Liver (tissue), 3 donors: ENCODE data around the gene DIP2B.

Source experiments
- CTCF ChIP-seq: fragments of 150-350 bp; IDR thresholded peaks from 2 replicates; pipeline ENCODE4 v1.5.1; 2017; ENCODE audit warnings: improper control_type of control experiment, low read depth, low read length; ENCODE audit not compliant: missing input control
- FOXA1 ChIP-seq: IDR thresholded peaks from 2 replicates; pipeline ENCODE4 v1.6.1; 2016; ENCODE audit warnings: antibody characterized with exemption
- FOXA2 ChIP-seq: IDR thresholded peaks from 2 replicates; pipeline ENCODE4 v1.6.1; 2016; ENCODE audit warnings: antibody characterized with exemption
- GABPA ChIP-seq, 2 donors: IDR thresholded peaks in 1 of 2; conservative IDR thresholded peaks in 1 of 2; 2 replicates each; pipeline ENCODE4 v1.6.1; 2016; ENCODE audit warnings: antibody characterized with exemption in 2 of 2, mild to moderate bottlenecking in 1 of 2, moderate library complexity in 1 of 2
- JUND ChIP-seq, 2 donors: IDR thresholded peaks; 2 replicates each; pipeline ENCODE4 v1.6.1; 2016; ENCODE audit warnings: antibody characterized with exemption in 2 of 2
- MAX ChIP-seq: IDR thresholded peaks from 2 replicates; pipeline ENCODE4 v1.6.1; 2016; ENCODE audit warnings: antibody characterized with exemption
- RAD21 ChIP-seq, 2 donors: IDR thresholded peaks; 2 replicates each; pipeline ENCODE4 v1.6.1; 2016; ENCODE audit warnings: antibody characterized with exemption in 2 of 2, mild to moderate bottlenecking in 2 of 2
- REST ChIP-seq: IDR thresholded peaks from 2 replicates; pipeline ENCODE4 v1.6.1; 2016; ENCODE audit warnings: antibody characterized with exemption, mild to moderate bottlenecking
- donor health status: healthy.
- donor health status: healthy.

- TF ChIP-seq CTCF (no peak), GABPA (IDR thresholded peaks at IDR 0.05 in 1 of 2, conservative IDR thresholded peaks at IDR 0.05 in 1 of 2) (no peak), RAD21 (IDR thresholded peaks at IDR 0.05) (no peak), FOXA2 (no peak), REST (no peak), MAX (no peak), JUND (IDR thresholded peaks at IDR 0.05) (no peak), FOXA1 (no peak)
Observed at GRCh38 chr12:50590869-50591268, 86.1 kb downstream of the DIP2B start.
